Mucosa of descending colon (tissue), 3 donors: ENCODE results near the gene CDK5RAP3. TPM values are rescaled to one million over a fixed set of nuclear protein-coding genes. Genes with fewer than 3 reads are reported as not detected.

Experiments used
- ATAC-seq: fragments of 200-7000 bp; cut with Tn5 transposase; one replicate; pipeline ENCODE4 v1.9.1; 2020; ENCODE audit warnings: mild to moderate bottlenecking, moderate library complexity
- DNase-seq, 3 donors: peaks; one replicate each; pipeline ENCODE4 v3.0.0-alpha.2; 2020
- H3K36me3 ChIP-seq: fragments of 200-600 bp; one replicate; pipeline ENCODE4 v1.8.0; 2021; ENCODE audit warnings: low read depth, mild to moderate bottlenecking
- H3K4me1 ChIP-seq: fragments of 200-600 bp; one replicate; pipeline ENCODE4 v1.8.0; 2021; ENCODE audit warnings: low read depth, mild to moderate bottlenecking
- H3K4me3 ChIP-seq: fragments of 200-600 bp; one replicate; pipeline ENCODE4 v1.8.0; 2021; ENCODE audit warnings: mild to moderate bottlenecking
- H3K9me3 ChIP-seq: fragments of 200-600 bp; one replicate; pipeline ENCODE4 v1.8.0; 2021; ENCODE audit warnings: mild to moderate bottlenecking
- intact Hi-C, 2 donors: fragments of 100-400 bp; cut with DNase I in 1 of 2; cut with micrococcal nuclease in 1 of 2; formaldehyde crosslinking; loops; one replicate each; pipeline versions ENCODE4 v1.11.0 to v1.11.1; 2022; cut with DNase I, micrococcal nuclease
- total RNA-seq, 3 donors: library from RNA; stranded (reverse); fragmentation: NEBNext Ultra II Directional in 2 of 3; extraction: Animal tissue kit (Norgen Biotek cat#: 25700) in 2 of 3; gene quantifications; one replicate each; pipeline versions ENCODE4 v1.2.1 to v1.2.4, GENCODE V29; 2021 to 2023
- TF ChIP-seq, protein P1 (sequence below): fragments of 200-600 bp; IDR thresholded peaks from one replicate; pipeline ENCODE4 v1.8.0; 2022; ENCODE audit warnings: antibody characterized with exemption, mild to moderate bottlenecking
- donor health status: DM: no; HTN: no; CAD: no; lungs with moderate emphysema.
- donor health status: DM: no; HTN: no; CAD: no.
- donor health status: DM: no; HTN: yes; CAD: no.

The CDK5RAP3 gene
- total RNA-seq, 3 donors from 2014 or later: 136 to 215 (median 163) TPM

DNA sequence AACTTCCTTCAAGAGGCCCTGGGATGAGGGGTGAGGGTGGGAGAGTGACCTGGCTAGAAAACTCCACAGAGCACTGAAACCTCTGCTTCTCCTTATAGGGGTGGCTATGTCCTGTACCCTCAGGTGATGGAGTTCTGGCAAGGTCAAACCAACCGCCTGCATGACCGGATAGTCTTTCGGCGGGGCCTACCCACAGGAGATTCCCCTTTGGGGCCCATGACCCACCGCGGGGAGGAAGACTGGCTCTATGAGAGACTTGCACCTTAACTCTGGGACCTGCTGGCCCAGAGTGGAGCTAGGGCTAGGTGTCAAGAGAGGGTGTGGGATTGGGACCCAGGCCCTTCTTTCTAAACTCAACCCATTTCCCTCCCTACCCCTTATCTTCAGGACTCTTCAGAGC is 24.4 kb upstream of the CDK5RAP3 start:
- DNase-seq (peak in 2 of 3 donors; percentile 40 to 57), ATAC-seq (no peak)
- H3K36me3 ChIP-seq: no peaks in the 10 kb centered on the region
- H3K9me3 ChIP-seq: no peaks in the 10 kb centered on the region
- intact Hi-C loops: no loop called here
- H3K4me3 ChIP-seq: no peak overlapping the region
- peaks cover 57% of the 10 kb centered on the region for H3K4me1 ChIP-seq
- TF ChIP-seq, protein P1, sequence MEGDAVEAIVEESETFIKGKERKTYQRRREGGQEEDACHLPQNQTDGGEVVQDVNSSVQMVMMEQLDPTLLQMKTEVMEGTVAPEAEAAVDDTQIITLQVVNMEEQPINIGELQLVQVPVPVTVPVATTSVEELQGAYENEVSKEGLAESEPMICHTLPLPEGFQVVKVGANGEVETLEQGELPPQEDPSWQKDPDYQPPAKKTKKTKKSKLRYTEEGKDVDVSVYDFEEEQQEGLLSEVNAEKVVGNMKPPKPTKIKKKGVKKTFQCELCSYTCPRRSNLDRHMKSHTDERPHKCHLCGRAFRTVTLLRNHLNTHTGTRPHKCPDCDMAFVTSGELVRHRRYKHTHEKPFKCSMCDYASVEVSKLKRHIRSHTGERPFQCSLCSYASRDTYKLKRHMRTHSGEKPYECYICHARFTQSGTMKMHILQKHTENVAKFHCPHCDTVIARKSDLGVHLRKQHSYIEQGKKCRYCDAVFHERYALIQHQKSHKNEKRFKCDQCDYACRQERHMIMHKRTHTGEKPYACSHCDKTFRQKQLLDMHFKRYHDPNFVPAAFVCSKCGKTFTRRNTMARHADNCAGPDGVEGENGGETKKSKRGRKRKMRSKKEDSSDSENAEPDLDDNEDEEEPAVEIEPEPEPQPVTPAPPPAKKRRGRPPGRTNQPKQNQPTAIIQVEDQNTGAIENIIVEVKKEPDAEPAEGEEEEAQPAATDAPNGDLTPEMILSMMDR: no peak

DNA sequence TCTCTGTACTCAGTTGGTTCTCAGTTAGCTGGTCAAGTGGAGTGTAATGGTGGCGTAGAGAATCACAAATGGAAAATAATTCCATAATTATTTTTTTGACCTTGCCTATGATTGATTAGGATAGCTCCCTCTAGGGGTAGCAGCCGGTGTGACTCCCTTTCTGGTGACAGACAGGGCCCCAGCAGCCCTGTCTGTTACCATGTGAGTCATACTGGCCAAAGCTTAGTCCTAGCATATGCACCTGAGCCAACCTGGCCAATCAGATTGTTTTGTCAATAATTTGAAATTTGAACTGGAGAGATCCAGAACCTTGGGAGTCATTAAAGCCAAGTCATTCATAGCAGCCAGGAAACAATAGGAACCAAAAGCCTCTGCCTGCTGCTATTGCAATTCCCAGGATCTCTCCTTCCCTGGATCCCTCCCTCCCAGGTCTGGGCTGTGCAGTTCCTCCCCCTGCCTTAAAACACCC is 23.9 kb upstream of the CDK5RAP3 start:
- no peak overlapping the region for H3K4me3 ChIP-seq
- peak; percentile 74 for ATAC-seq
- TF ChIP-seq, protein P1: peak; percentile 78
- intact Hi-C loops: no loop called here
- H3K9me3 ChIP-seq: no peaks in the 10 kb centered on the region
- no peaks in the 10 kb centered on the region for H3K36me3 ChIP-seq
- peaks cover 59% of the 10 kb centered on the region for H3K4me1 ChIP-seq
- DNase-seq: peak in 2 of 3 donors; percentile 85 to 97

DNA sequence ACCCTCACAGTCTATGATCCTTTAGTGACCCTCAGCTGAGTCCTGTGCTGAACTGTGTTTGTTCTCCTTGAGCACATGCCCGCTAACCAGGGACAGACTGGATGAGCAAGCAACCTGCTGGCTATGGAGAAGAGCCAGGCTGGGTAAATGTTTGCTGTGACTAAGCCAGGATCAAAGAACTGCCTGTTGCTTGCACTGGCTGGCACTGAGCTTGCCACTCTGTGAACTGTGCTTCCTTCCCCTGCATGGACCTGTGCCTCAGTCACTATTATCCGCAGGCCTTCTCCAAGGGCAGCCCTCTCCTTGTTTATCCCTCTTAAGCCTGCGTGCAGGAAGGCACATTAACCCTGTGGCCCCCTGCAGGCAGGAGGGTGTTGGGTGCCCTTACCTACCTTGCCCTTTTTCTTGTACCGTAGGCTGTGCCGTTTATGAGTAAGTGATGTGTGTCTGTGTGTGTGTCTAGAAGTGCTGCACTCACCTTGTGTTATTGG is 22.2 kb upstream of the CDK5RAP3 start:
- Histone ChIP-seq H3K36me3 (no peaks in the 10 kb centered on the region), H3K4me3 (no peak overlapping the region), H3K4me1 (peaks cover 70% of the 10 kb centered on the region), H3K9me3 (no peaks in the 10 kb centered on the region)
- DNase-seq (peak; percentile 53 to 56 (median 55)), ATAC-seq (peak; percentile 16)
- intact Hi-C loops: no loop called here
- TF ChIP-seq, protein P1: no peak

DNA sequence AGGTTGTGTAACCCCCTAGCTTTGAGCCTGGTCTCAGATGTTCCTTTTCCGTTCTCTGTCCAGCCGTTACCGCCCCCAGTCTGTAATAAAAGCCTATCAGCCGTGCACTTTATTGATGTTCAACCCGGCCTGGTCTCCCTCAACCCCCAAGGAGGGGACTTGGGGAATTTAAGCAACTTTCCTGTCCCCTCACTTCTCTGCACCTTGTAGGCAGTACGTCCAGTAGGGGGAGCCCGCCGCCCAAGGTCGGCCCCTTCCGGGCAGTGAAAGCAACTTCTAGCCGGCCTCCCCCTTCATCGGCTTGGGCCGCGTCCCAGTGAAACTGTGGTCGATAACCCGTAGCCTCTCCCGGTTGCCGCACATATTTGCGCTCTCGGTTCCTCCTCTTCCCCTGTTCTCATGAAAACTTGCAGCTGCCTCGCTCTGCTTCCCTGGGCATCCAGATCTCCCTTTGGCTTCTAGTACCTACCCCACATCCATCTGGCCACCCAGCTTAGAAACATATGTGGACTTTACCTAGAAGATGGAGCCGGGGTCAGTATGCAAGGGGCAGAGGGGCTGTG is 21.6 kb upstream of the CDK5RAP3 start:
- H3K4me1 ChIP-seq: peaks cover 72% of the 10 kb centered on the region
- H3K36me3 ChIP-seq: no peaks in the 10 kb centered on the region
- ATAC-seq (peak; percentile 60), DNase-seq (peak; percentile 93 to 96 (median 94))
- intact Hi-C loops: no loop called here
- no peaks in the 10 kb centered on the region for H3K9me3 ChIP-seq
- TF ChIP-seq, protein P1: peak; percentile 72
- H3K4me3 ChIP-seq: no peak overlapping the region

DNA sequence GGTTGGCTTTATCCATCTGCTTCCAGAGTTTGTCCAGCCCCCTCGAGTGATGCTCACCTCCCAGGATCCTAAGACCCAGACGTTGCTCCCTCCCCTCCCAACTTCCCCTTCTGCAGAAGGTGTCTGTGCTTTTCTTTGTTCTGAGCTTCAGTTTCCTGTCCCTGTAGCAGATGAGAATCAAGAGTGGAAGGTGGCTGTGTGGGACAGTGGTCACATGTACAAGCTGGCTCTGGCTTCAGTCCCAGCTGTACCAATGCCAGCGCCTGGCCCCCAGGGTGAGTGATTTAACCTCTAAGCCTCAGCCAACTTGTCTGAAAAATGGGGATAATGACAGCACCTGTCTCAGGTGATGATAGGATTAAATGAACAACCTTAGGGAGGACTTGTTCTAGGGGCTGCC is 21.0 kb upstream of the CDK5RAP3 start:
- TF ChIP-seq, protein P1: no peak
- DNase-seq (peak in 2 of 3 donors; percentile 57 to 65), ATAC-seq (no peak)
- H3K36me3 ChIP-seq: no peaks in the 10 kb centered on the region
- H3K4me1 ChIP-seq: peaks cover 69% of the 10 kb centered on the region
- no peak overlapping the region for H3K4me3 ChIP-seq
- intact Hi-C loops: loop anchor here in 1 of 2 donors (5.0 kb wide), 1 partner anchor 62 kb away; no protein-coding TSS in a partner anchor
- H3K9me3 ChIP-seq: no peaks in the 10 kb centered on the region
